Type B pancreatic cell (in vitro differentiated cells): ENCODE measurements around the gene ANKRD11. TPM values are rescaled to one million over a fixed set of nuclear protein-coding genes. Genes with fewer than 3 reads are reported as not detected.

ENCODE experiments used
- DNase-seq: peaks from one replicate; pipeline ENCODE4 v3.0.0; 2021; ENCODE audit warnings: mixed read lengths; ENCODE audit not compliant: unreplicated experiment; ENCODE audit errors: extremely low spot score
- H3K27ac Mint-ChIP-seq: 2 replicates; pipeline ENCODE4 v1.8.0; 2021; ENCODE audit warnings: mild to moderate bottlenecking, mixed read lengths
- H3K27me3 Mint-ChIP-seq: 2 replicates; pipeline ENCODE4 v1.8.0; 2021; ENCODE audit warnings: mixed read lengths
- H3K36me3 Mint-ChIP-seq: 2 replicates; pipeline ENCODE4 v1.8.0; 2021; ENCODE audit warnings: mixed read lengths
- H3K4me1 Mint-ChIP-seq: one replicate; pipeline ENCODE4 v1.8.0; 2021; ENCODE audit warnings: mixed read lengths; ENCODE audit not compliant: unreplicated experiment
- H3K4me3 Mint-ChIP-seq: 2 replicates; pipeline ENCODE4 v1.8.0; 2021; ENCODE audit warnings: mild to moderate bottlenecking, mixed read lengths
- H3K9me3 Mint-ChIP-seq: 2 replicates; pipeline ENCODE4 v1.8.0; 2021; ENCODE audit warnings: mixed read lengths
- CTCF ChIP-seq: fragments of 200-600 bp; sonication (generic); conservative IDR thresholded peaks from 2 replicates; pipeline ENCODE4 v1.5.0; 2021; ENCODE audit warnings: antibody characterized with exemption, mild to moderate bottlenecking
- total RNA-seq: library from RNA; stranded (reverse); gene quantifications from 2 replicates; pipeline ENCODE4 v1.2.1, GENCODE V29; 2021; ENCODE audit warnings: low replicate concordance

The ANKRD11 gene
- total RNA-seq, 1 donor from 2014 or later, result 153 TPM

GRCh38 chr16:89287777-89288576 lies 202.4 kb downstream of the ANKRD11 start:
- H3K27ac Mint-ChIP-seq, result peak overlapping the region; percentile 95
- H3K9me3 Mint-ChIP-seq, result no peaks in the 10 kb centered on the region
- H3K27me3 Mint-ChIP-seq, result no peaks in the 10 kb centered on the region
- TF ChIP-seq CTCF, result no peak
- DNase-seq, result no peak
- peak overlapping the region; percentile 31 for H3K4me3 Mint-ChIP-seq
- H3K36me3 Mint-ChIP-seq, result peaks cover 15% of the 10 kb centered on the region
- peaks cover 10% of the 10 kb centered on the region for H3K4me1 Mint-ChIP-seq

- Mint-ChIP-seq H3K4me1 (peaks cover 5% of the 10 kb centered on the region), H3K4me3 (no peak overlapping the region), H3K36me3 (peaks cover 15% of the 10 kb centered on the region), H3K9me3 (no peaks in the 10 kb centered on the region), H3K27me3 (no peaks in the 10 kb centered on the region), H3K27ac (no peak overlapping the region)
- no peak for DNase-seq
- TF ChIP-seq CTCF, result no peak
Observed at GRCh38 chr16:89286096-89286495, 204.3 kb downstream of the ANKRD11 start.

- Mint-ChIP-seq H3K27me3 (no peaks in the 10 kb centered on the region), H3K4me1 (peaks cover 5% of the 10 kb centered on the region), H3K4me3 (no peak overlapping the region), H3K27ac (no peak overlapping the region), H3K9me3 (no peaks in the 10 kb centered on the region), H3K36me3 (peaks cover 15% of the 10 kb centered on the region)
- DNase-seq, result no peak
- TF ChIP-seq CTCF, result no peak
Observed at GRCh38 chr16:89285381-89285780, 205.0 kb downstream of the ANKRD11 start.

GRCh38 chr16:89283449-89283848 lies 206.9 kb downstream of the ANKRD11 start:
- no peak for DNase-seq
- Mint-ChIP-seq H3K36me3 (peaks cover 10% of the 10 kb centered on the region), H3K4me1 (no peaks in the 10 kb centered on the region), H3K27me3 (no peaks in the 10 kb centered on the region), H3K4me3 (no peak overlapping the region), H3K27ac (no peak overlapping the region), H3K9me3 (no peaks in the 10 kb centered on the region)
- TF ChIP-seq CTCF, result no peak

GRCh38 chr16:89282523-89282922 lies 207.8 kb downstream of the ANKRD11 start:
- Mint-ChIP-seq H3K9me3 (no peaks in the 10 kb centered on the region), H3K27me3 (no peaks in the 10 kb centered on the region), H3K4me3 (no peak overlapping the region), H3K27ac (no peak overlapping the region), H3K4me1 (no peaks in the 10 kb centered on the region), H3K36me3 (peaks cover 2% of the 10 kb centered on the region)
- DNase-seq, result no peak
- TF ChIP-seq CTCF, result no peak
